Cerebellar cortex (tissue), 1 donor: Measurements from ENCODE around the gene FBXO40.

Source experiments
- DNase-seq: peaks from one replicate; pipeline ENCODE4 v3.0.0-alpha.2; 2015; ENCODE audit warnings: low spot score

The FBXO40 gene

GRCh38 chr3:121621491-121621890, 28.3 kb downstream of the FBXO40 start:
- DNase-seq, result no peak

GRCh38 chr3:121624147-121624899, 31.1 kb downstream of the FBXO40 start:
- no peak for DNase-seq

GRCh38 chr3:121626495-121626894, 33.3 kb downstream of the FBXO40 start:
- DNase-seq, result no peak

- no peak for DNase-seq
Observed at GRCh38 chr3:121627211-121627610, 34.0 kb downstream of the FBXO40 start.

GRCh38 chr3:121627622-121628021, 34.4 kb downstream of the FBXO40 start:
- no peak for DNase-seq

- DNase-seq, result no peak
Observed at GRCh38 chr3:121629601-121630000, 36.4 kb downstream of the FBXO40 start.

GRCh38 chr3:121630355-121630754, 37.2 kb downstream of the FBXO40 start:
- no peak for DNase-seq

- DNase-seq, result no peak
Observed at GRCh38 chr3:121637922-121638321, 44.7 kb downstream of the FBXO40 start.

GRCh38 chr3:121641127-121641526, 47.9 kb downstream of the FBXO40 start:
- no peak for DNase-seq

GRCh38 chr3:121642601-121643314, 49.6 kb downstream of the FBXO40 start:
- DNase-seq, result no peak

GRCh38 chr3:121645054-121645453, 51.9 kb downstream of the FBXO40 start:
- DNase-seq, result no peak

GRCh38 chr3:121648219-121648958, 55.2 kb downstream of the FBXO40 start:
- peak; percentile 28 for DNase-seq

GRCh38 chr3:121649645-121650044, 56.5 kb downstream of the FBXO40 start:
- DNase-seq, result no peak

- no peak for DNase-seq
Observed at GRCh38 chr3:121651684-121652083, 58.5 kb downstream of the FBXO40 start.

GRCh38 chr3:121654493-121655385, 61.6 kb downstream of the FBXO40 start:
- DNase-seq, result no peak

GRCh38 chr3:121658716-121659435, 65.7 kb downstream of the FBXO40 start:
- DNase-seq, result no peak

GRCh38 chr3:121659586-121659985, 66.4 kb downstream of the FBXO40 start:
- no peak for DNase-seq

GRCh38 chr3:121660356-121661171, 67.4 kb downstream of the FBXO40 start, which contains the start of gene HCLS1:
Gene HCLS1, minus strand, starts transcription at chr3:121660903. Its CDS starts 2,556 bp downstream, at chr3:121658347.
- no peak for DNase-seq

GRCh38 chr3:121661376-121661775, 68.2 kb downstream of the FBXO40 start:
- DNase-seq, result no peak

- no peak for DNase-seq
Observed at GRCh38 chr3:121662742-121663141, 69.6 kb downstream of the FBXO40 start.
